ENCODE measurements around the gene ARSA. TPM values are rescaled to one million over a fixed set of nuclear protein-coding genes. Genes with fewer than 3 reads are reported as not detected.

Gene ARSA
- total RNA-seq, 1 donor from 2014 or later, result 44.2 TPM

DNA sequence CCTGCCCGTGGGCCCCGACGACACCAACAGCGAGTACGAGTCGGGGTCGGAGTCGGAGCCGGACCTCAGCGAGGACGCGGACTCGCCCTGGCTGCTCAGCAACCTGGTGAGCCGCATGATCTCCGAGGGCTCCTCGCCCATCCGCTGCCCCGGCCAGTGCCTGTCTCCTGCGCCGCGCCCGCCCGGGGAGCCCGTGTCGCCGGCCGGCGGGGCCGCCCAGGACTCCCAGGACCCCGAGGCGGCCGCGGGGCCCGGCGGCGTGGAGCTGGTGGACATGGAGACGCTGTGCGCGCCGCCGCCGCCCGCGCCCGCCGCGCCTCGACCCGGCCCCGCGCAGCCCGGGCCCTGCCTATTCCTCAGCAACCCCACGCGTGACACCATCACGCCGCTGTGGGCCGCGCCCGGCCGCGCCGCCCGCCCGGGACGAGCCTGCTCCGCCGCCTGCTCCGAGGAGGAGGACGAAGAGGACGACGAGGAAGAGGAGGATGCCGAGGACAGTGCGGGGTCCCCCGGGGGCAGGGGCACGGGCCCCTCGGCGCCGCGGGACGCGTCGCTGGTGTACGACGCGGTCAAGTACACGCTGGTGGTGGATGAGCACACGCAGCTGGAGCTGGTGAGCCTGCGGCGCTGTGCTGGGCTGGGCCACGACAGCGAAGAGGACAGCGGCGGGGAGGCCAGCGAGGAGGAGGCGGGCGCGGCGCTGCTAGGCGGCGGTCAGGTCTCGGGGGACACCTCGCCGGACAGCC, 23.5 kb downstream of the ARSA start:
- TF ChIP-seq, protein P1, sequence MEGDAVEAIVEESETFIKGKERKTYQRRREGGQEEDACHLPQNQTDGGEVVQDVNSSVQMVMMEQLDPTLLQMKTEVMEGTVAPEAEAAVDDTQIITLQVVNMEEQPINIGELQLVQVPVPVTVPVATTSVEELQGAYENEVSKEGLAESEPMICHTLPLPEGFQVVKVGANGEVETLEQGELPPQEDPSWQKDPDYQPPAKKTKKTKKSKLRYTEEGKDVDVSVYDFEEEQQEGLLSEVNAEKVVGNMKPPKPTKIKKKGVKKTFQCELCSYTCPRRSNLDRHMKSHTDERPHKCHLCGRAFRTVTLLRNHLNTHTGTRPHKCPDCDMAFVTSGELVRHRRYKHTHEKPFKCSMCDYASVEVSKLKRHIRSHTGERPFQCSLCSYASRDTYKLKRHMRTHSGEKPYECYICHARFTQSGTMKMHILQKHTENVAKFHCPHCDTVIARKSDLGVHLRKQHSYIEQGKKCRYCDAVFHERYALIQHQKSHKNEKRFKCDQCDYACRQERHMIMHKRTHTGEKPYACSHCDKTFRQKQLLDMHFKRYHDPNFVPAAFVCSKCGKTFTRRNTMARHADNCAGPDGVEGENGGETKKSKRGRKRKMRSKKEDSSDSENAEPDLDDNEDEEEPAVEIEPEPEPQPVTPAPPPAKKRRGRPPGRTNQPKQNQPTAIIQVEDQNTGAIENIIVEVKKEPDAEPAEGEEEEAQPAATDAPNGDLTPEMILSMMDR (IDR thresholded peaks at IDR 0.05), result no peak
- TF ChIP-seq POLR2AphosphoS5 (IDR thresholded peaks at IDR 0.05; ENCODE audit: insufficient read depth in 1 of 2, low read depth in 1 of 2), result no peak
- TF ChIP-seq POLR2A (IDR thresholded peaks at IDR 0.05), result no peak
- Histone ChIP-seq H3K36me3 (no peaks in the 10 kb centered on the region), H3K27ac (no peak overlapping the region), H3K9me3 (no peaks in the 10 kb centered on the region), H3K4me1 (peaks cover 8% of the 10 kb centered on the region), H3K27me3 (no peaks in the 10 kb centered on the region), H3K4me3 (no peak overlapping the region)
- intact Hi-C loops (cut with DNase I), result loop anchor here (2.0 kb wide), 1 partner anchor 48 kb away; no protein-coding TSS in a partner anchor
- no peak for DNase-seq (ENCODE audit: extremely low spot score in 2 of 2)

DNA sequence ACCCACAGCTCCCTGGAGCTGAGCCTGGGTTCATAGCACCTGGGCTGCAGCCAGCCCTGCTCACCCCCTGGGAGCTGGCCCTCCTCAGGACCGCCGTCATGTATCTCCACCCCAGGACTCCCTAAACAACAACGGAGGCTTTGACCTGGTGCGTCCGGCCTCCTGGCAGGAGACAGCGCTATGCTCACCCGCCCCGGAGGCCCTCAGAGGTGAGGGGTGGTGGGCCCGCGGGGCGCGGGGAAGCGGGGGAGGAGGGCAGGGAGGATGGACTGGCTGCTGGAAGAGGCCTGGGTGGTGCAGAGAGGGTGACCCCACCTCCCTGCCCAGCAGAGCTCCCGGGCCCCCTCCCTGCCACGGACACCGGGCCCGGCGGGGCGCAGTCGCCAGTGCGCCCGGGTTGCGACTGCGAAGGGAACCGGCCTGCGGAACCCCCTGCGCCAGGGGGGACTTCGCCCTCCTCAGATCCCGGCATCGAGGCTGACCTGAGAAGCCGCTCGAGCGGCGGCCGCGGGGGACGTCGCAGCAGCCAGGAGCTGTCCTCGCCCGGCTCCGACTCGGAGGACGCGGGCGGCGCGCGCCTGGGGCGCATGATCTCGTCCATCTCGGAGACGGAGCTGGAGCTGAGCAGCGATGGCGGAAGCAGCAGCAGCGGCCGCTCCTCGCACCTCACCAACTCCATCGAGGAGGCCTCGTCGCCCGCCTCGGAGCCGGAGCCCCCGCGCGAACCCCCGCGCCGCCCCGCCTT, 24.3 kb downstream of the ARSA start:
- TF ChIP-seq, protein P1 (IDR thresholded peaks at IDR 0.05), result no peak
- no peak for TF ChIP-seq POLR2A (IDR thresholded peaks at IDR 0.05)
- TF ChIP-seq POLR2AphosphoS5 (IDR thresholded peaks at IDR 0.05; ENCODE audit: insufficient read depth in 1 of 2, low read depth in 1 of 2), result no peak
- peaks cover 8% of the 10 kb centered on the region for H3K4me1 ChIP-seq
- no peak for DNase-seq (ENCODE audit: extremely low spot score in 2 of 2)
- no peaks in the 10 kb centered on the region for H3K9me3 ChIP-seq
- H3K4me3 ChIP-seq, result no peak overlapping the region
- intact Hi-C loops (cut with DNase I), result loop anchor here (2.0 kb wide), 1 partner anchor 47 kb away; no protein-coding TSS in a partner anchor
- H3K27ac ChIP-seq, result no peak overlapping the region
- no peaks in the 10 kb centered on the region for H3K27me3 ChIP-seq
- no peaks in the 10 kb centered on the region for H3K36me3 ChIP-seq

DNA sequence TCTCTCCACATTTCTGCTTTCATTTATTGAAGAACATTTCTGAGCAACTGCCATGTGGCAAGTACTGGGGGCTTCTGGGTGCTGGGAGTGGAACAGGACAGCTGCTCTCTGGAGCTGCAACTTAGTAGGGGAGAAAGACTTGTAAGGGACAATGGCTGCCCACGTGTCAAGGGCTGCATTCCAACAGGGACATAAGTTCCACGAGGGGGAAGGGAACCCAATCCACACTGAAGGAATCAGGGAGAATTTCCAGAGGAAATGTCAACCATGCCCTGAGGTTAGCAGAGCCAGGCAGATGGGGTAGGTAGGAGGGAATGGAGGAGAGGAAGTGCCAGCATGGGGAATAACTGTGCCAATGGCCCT, 25.6 kb downstream of the ARSA start:
- DNase-seq (ENCODE audit: extremely low spot score in 2 of 2), result no peak
- H3K9me3 ChIP-seq, result no peaks in the 10 kb centered on the region
- H3K27me3 ChIP-seq, result no peaks in the 10 kb centered on the region
- H3K36me3 ChIP-seq, result no peaks in the 10 kb centered on the region
- TF ChIP-seq POLR2AphosphoS5 (IDR thresholded peaks at IDR 0.05; ENCODE audit: insufficient read depth in 1 of 2, low read depth in 1 of 2) (no peak), POLR2A (IDR thresholded peaks at IDR 0.05) (no peak)
- TF ChIP-seq, protein P1 (IDR thresholded peaks at IDR 0.05), result no peak
- no peak overlapping the region for H3K27ac ChIP-seq
- peaks cover 8% of the 10 kb centered on the region for H3K4me1 ChIP-seq
- no peak overlapping the region for H3K4me3 ChIP-seq
- intact Hi-C loops (cut with DNase I), result no loop called here

DNA sequence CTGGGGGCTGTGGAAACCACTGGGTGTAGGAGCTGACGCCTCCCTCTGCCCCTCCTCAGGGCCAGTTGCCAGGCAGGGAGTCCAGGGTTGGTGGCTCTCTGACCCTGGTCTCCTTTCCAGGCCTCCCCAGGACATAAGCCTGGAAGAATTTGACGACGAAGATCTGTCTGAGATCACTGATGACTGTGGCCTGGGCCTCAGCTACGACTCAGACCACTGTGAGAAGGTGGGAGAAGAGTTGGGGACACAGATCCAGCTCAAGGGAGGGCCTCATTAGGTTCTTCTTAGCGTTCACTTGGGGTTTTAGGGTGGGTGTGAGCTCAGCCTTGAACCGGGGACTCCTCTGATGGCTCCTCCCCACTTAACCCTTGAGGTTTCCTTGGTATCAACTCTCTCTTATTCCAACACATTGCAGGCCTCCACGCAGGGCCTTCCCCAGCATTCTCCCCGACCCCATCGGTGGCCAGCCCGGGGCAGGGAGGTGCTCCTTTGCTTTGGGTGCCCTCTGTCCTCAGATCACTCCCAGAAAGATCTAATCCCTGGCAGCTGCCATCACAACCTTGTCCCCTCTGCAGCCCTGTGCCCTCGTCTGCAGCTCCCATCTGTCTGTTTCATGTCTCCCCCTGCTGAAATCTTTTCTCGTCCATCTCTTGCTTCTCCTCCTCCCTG, 26.1 kb downstream of the ARSA start:
- Histone ChIP-seq H3K36me3 (no peaks in the 10 kb centered on the region), H3K4me3 (no peak overlapping the region), H3K27me3 (no peaks in the 10 kb centered on the region)

More for the DNA sequence above, 26.1 kb downstream of the ARSA start:
- DNase-seq (ENCODE audit: extremely low spot score in 2 of 2), result no peak
- H3K27ac ChIP-seq, result no peak overlapping the region
- H3K4me1 ChIP-seq, result peaks cover 8% of the 10 kb centered on the region
- intact Hi-C loops (cut with DNase I), result no loop called here
- no peak for TF ChIP-seq POLR2A (IDR thresholded peaks at IDR 0.05)
- TF ChIP-seq, protein P1 (IDR thresholded peaks at IDR 0.05), result no peak
- no peak for TF ChIP-seq POLR2AphosphoS5 (IDR thresholded peaks at IDR 0.05; ENCODE audit: insufficient read depth in 1 of 2, low read depth in 1 of 2)
- H3K9me3 ChIP-seq, result no peaks in the 10 kb centered on the region
